GM19043 (cell line): ENCODE results near the gene TMEM135.

Source experiments
- ATAC-seq: cut with Tn5 transposase; IDR thresholded peaks from one replicate; pipeline ENCODE4 v1.9.1; 2021; ENCODE audit warnings: low read depth; ENCODE audit not compliant: unreplicated experiment

TMEM135 gene

DNA sequence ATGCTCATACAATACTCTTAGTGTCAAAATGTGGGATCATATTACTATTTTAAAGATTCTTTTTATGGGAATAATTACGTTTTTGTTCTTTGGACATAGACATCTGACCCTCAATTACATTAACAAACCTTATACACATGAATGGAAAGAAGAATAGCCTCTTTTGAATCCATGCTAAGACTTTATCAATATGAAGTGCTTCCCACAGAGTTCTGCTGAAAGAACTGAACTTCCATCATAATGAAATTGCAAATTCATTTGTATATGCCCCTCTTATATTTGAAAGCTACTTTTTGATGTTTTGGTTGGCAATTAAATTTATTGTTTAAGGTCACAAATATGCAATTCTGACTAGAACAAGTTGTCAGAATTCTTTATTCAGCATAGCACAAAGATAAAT is 254.9 kb downstream of the TMEM135 start:
- ATAC-seq = no peak

DNA sequence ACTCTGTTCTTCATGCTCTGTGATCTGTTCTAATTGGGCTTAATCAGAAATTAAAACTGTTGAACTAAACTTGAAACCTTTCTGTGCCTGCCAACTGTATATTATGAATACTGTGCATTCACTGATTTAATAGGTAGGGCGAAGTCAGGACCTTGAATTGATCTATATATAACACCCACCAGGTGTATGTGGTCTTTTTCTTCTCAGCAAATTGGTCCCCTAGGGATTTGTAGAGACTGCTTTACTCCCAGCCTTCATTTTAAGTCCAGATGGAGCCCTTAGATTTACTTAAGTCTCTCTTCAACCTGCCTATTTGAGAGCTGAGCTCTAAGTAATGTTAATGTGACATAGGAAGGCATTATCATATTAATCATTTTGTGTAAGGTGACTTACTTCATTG is 257.5 kb downstream of the TMEM135 start:
- ATAC-seq = peak; percentile 61

DNA sequence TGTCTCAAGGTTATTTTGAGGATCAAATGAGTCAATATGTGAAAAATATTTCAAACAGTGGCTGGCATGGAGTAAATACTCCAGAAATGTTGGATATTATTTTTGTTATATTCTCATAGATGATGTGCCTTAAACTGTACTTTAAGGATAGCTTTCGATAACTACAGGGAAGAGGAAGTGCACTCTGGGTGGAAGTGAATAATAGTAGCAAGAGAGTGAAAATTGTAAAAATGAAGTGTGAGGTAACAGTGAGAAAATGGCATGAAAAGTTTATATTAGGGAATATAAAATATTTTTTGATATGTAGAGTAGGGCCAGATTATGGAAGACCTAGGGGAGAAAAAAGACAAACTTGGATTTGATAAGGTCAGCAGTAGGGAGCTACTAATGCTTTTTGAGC is 258.9 kb downstream of the TMEM135 start:
- no peak for ATAC-seq

DNA sequence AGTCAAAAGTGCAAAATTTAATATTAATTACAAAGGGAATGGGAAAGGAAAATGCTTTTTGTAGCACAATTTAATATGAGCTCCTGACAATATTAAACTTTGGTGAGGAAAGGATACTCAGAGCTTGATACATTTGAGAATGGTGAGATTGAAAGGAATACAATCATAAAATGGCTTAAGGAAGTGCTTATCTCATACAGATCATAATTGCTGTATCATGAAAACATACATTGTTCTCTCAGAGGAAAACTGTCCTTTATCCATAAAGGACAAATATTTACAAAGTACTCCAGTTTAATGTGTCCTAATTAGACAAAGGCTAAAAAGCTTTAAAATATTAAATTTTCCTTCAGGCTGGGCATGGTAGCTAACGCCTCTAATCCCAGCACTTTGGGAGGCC is 260.4 kb downstream of the TMEM135 start:
- no peak for ATAC-seq

DNA sequence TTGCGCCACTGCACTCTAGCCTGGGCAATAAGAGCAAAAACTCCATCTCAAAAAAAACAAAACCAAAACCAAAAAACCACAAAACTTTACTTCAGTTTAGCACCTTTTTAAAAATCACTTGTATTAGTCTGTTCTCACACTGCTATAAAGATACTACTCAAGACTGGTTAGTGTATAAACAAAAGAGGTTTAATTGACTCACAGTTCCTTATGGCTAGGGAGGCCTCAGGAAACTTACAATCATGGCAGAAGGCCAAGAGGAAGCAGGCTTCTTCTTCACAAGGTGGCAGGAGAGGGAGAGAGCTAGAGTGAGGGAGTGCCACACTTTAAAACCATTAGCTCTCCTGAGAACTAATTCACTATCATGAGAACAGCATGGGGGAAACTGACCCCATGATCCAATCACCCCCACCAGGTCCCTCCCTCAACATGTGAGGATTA is 261.3 kb downstream of the TMEM135 start:
- ATAC-seq = no peak

DNA sequence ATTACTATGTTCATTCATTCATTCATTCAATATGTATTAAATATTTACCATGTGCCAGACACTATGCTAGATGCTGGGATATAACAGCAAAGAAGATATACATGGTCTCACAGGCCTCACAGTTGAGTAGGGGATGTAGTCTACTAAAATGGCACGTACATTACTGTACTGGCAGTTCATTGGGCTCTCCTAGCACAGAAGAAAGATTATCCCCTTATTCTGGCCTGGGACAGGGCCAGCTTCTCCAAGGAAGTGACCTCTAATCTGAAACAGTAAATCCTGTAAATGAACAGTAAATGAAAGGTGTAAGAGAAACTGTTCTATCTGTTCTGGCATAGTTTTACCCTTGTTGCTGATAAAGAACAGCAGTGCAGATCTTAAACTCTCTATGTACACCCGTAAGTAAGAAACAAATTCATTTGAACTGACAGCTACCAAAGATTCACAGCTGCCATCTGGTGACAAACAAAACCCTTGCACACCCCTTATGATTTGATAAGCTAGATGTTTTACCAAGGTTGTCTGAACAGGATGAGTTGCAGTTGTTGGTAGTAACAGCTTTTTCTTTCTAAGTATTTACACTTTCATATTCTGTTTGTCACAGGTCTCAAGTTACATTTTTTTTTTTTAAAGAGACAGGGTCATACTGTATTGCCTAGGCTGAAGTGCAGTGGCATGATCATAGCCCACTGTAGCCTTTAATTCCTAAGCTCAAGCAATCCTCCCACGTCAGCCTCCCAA is 263.1 kb downstream of the TMEM135 start:
- ATAC-seq = no peak

DNA sequence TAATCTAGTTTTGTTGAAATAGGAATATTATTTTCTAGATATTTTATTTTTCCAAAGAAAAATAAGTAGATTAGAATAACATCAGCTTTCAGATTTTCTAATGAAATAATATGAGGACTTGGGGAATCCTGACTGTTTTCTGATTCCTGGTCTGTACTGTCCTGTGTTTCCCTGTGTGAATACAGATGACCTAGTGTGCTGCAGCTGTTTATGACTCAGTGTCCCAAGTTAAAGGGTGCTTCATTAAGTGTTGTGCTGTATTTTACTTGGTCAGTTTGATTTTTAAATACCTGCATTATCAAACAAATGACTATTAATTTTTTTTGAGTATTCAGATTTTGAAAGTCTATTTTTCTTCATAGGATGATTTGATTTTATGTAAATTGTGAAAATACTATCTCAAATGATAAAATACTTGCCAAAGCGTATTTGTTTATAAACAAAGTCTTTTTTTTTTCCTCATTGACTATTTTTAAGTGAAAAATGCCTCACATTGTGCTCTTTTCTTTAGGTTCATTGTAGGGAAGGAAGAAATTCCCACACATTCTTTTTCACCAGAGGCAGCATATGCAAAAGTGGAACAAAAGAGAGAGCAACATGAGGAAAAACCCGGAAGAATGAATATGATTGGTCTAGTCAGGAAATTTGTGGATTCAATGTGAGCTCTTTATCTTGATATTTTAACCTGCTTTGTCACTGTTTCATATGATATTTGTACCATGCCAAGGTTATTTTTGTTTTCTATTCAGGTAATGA is 264.2 kb downstream of the TMEM135 start:
- no peak for ATAC-seq

DNA sequence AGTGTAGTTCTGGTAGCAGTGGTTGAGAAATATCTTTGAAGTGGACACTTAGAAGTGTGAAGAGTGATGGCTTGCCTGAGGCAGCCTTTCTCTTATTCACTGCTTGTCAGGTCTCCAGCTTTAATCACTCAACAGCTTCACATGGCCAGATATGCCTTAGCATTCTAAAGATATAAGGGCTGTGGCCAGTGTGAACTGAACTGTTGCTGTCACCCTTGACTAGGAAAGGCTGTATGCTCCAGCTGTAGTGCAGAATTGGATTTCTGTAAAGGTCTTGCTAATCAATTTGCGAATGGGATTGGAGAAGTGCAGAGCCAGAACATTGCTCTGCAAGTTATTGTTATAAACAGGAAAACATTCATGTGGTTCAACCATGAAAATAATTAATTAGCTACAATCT is 266.7 kb downstream of the TMEM135 start:
- no peak for ATAC-seq

DNA sequence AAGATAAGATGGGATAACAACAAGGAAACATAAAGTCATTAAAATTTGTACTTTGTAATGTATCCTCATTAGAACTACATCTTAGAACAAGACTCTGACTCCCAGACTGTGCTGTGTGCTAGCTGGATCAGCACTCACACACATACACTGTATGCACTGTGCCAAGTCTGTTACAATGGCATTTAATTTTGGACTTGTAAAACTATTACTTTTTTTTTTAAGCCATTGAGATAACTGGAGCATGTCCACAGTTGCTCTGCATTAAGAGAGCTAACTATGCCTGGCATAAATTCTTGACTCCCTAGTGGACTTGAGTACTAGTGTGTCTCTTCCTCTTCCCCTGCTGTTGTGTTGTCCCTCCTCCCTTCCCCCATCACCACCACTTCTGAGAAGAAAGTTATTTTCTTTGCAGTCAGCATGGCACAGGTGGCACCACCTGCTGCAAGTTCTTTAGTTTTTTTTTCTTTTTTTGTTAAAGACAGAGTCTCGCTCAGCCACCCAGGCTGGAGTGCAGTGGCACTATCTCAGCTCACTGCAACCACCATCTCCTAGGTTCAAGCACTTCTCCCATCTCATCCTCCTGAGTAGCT is 268.6 kb downstream of the TMEM135 start:
- ATAC-seq = no peak

DNA sequence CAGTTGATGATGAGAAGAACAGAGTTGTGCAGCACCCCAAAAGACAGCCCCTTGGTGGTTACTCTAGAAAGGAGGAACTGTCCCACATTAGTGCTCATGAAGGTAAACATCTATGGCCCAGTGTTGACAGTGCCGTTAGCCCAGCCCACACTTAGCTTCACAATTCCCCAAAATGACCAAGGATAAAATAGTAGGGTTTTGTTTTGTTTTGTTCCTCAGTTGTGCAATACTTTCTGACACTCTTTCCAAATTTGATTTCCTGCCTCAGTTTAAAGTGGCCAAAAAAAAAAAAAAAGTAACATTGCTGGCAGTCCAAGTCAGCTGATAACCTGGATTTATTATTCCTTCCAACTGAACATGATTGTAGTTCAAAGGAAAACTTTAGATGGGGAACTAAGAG is 269.4 kb downstream of the TMEM135 start:
- ATAC-seq = no peak

DNA sequence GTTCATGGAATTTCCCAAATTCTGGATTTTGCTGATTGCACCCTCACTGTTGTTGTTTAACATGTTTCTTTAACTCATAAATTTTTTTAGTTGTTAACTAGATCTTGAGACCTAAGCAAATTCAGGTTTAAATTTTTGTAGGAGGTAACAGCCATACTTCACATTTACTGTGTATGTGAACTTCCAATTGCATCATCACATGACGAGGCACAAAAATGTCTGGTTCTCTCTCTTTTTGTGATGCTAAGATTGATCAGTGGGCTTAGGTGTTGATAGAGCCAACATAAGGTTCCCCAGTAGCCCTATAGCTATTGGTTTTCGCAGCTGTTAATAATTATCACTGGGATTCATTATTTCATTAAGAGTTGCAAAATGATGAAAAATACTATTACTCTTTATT is 277.5 kb downstream of the TMEM135 start:
- no peak for ATAC-seq

DNA sequence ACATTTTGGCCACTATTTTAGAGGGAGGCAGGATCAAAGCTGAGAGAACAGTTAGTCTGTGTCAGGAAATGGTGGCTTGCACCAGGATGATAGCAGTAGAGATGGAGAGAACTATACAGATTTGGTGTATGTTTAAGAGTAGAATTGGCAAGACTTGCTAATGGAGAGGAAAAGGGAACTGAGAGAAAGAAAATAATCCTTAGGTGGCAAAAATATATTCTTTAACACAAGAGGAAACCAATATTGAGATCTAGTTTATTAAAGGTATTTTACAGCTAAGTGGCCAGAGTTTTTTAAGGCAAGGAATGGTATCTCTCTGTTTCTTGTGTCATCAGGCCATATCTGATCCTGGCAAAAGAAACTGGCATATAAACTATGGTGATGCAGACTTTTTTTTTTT is 278.8 kb downstream of the TMEM135 start:
- ATAC-seq = no peak

DNA sequence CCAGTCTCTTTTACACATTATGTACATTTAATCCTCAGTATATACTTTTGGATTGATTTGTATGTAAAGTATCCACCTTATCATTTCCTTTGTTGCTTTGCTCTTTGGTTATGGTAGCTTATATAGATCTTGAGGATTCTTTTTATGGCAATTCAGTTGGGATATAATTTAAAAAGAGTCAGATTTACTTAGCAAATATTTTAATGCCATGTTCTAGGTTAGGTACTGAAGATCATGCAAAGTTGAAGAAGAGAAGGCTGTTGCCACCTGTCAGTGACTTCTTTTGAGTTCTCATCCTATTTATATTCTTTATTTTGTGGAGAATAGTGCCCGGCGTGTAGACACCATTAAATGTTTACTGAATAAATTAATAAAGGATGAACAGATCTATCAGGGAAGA is 279.7 kb downstream of the TMEM135 start:
- no peak for ATAC-seq

DNA sequence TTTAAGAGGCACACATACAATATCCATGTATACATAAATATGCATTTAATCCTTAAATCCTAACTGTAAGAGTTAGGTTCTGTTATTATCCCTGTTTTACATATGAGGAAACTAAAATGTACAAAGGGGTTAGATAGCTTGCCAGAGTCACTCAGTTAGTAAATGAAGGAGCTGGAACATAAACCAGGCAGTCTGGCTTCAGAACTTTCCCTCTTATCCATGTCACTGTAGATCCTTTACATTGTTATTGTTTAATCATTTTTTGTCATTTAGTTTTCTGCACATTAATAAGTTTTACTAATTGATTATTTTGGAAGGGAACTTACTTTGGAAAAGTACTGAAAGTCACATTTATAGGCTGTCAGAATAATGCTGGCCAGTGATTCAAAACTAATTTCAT is 282.4 kb downstream of the TMEM135 start:
- no peak for ATAC-seq

DNA sequence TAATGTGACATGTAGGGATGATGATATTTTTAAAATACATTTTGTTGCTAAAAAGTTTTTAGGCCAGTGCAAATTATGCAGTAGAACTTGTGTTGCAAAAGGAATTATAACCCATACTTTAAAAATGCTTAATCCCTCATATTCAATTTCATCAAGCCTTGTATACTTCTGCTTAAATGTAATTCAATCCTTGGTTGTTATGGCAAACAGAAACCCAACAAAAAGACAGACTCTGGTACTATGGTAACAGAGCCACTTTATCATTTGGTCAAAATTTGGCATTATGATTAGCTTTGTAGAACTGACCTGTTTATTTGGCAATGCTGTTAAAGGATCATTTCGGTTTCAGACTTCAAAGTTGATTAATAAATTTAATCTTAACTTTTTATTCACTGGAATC is 284.8 kb downstream of the TMEM135 start:
- no peak for ATAC-seq

DNA sequence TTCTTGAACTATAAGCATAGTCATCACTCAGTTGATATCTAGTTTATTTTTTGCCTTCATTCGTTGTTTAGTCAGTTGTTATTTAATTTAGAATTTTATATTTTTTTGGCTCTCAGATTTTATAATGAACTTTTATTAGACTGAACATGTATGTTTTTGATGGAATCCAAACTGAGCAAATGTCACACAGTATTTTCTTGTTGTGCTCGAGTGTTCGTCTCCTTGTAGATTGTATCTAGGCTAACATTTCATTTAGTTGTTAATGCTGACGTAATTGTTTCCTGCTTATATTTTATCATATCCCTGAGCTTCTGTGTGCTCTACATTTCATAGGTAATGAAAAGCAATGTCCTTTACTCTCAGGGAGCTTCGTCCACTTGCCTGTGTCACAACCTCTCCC is 286.2 kb downstream of the TMEM135 start:
- ATAC-seq = no peak

DNA sequence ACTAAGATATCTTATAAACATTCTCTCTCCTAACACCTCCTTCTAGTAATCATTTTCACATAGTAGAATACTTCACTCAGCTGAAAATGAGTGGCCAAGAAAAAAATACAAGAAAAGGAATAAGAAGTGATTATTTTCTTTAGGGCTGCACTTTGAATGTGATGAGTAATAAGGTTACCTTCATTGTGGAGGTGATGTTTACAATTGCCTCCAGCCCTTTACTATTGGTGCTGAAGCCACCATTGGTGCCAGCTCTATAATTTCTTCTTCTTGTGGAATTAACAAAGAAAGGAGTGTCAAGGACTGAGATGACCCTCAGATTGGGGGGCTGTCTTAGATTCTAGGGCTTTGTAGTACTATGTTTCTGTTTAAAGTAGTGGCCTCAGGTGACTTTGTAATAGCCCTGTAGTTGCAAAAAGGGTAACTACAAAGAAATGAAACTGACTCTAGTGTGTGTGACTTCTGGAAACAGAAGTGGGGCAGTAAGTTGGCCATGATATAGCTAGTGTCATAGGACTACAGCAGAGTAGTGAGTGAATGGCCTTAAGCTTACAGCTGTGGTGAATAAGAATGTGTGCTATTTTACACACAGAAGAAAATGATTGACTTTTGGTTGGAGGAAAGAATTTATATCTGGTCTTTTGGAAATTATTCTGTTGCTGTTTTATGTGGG is 287.2 kb downstream of the TMEM135 start:
- peak; percentile 66 for ATAC-seq

DNA sequence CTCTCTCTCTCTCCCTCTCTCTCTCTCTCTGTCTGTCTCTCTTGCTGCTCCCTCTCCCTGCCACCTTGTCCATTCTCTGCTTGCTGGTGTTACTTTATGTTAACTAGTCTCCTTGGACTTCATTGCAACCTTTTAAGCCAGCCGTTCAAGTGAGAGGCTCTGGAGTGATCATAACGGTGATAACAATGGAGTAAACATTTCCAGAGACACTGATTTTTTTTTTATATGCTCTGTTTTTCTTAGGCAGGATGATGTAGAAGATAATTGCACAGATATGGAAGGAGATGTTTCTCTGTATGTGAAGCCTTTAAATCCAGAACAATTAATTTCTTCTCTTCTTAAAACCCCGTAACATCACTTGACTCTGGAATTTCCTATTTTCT is 287.7 kb downstream of the TMEM135 start:
- no peak for ATAC-seq

DNA sequence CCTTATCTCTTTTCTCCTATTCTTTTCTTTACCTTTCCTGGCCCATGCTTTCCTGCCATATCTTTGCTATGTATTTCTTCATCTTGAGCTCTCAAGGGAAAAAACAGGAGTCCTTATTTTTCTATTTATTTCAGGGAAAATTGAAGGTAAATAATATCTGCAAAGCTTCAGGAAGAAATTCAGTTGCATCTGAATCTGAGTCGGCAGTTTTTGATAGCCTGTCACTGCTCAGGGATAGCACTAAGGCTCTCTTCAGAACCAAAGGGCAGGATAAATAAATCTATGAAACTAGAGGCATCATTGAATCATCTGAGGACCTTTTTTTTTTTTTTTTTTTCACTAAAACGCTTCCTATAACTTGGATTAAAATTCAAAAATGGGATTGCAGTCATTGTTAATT is 288.9 kb downstream of the TMEM135 start:
- ATAC-seq = no peak

DNA sequence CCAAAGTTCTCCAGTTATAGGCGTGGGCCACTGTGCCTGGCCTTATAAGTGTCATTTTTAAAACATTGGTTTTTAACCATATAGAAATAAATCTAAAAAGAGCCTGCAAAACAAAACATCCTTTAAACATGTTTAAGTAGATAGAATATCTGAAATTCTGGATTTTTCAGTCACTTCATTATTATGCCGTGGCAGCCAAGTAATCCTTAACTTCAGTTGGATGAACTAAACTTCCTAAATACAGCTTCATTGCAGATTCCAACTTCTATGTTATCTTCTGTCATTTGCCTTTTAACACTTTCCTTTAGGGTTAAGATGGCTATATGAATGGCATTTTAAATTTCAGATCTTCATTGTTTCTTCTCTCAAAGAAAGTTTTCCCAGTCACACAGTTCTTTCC is 291.4 kb downstream of the TMEM135 start:
- no peak for ATAC-seq

DNA sequence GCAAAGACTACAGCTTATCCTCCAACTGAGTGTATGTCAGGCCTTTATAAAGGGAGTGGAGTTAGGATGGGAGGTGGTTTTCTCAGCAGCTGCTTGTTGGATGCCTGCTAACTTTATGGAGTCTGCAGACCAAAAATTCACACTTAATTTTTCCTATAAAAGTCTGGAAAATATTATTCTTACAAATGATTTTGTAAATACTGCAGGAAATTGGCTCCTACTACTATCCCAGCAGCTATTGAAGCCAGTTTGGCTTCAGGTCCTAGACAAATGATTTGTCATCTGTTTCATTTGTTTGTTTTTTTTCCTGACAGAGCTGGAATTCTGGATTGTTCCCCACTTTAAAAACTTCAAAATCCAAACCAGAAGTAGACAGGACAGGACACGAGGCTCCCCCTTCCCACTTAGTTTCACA is 292.5 kb downstream of the TMEM135 start:
- no peak for ATAC-seq
